Measurements from ENCODE around the gene PIP5K1C.

Gene PIP5K1C

DNA sequence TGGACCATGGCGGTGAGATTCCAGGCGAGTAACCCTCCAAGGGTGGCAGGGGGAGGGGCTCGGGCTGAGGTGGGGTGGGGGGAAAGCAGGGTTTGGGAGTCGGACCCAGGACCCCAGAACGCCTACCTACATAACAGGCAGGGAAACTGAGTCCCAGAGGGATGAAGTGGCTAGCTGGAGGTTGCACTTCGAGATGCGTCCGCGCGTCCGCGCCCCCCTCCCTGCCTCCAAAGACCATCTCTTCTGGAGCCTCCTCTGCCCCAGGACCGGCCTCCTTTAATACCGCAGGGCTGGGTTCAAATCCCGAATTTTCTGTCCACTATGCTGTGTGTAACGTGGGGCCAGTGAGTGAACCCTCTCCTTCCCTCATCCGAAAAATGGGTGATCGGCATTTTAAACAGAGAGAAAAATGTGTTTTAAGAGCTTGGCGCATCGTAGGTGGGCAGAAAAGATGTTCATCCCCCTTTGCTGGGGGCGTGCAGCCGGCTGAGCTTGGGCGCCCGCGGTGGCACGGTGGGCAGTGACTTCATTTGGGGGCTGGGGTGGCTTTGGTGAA, 21.7 kb upstream of the PIP5K1C start:
- DNase-seq, result no peak

DNA sequence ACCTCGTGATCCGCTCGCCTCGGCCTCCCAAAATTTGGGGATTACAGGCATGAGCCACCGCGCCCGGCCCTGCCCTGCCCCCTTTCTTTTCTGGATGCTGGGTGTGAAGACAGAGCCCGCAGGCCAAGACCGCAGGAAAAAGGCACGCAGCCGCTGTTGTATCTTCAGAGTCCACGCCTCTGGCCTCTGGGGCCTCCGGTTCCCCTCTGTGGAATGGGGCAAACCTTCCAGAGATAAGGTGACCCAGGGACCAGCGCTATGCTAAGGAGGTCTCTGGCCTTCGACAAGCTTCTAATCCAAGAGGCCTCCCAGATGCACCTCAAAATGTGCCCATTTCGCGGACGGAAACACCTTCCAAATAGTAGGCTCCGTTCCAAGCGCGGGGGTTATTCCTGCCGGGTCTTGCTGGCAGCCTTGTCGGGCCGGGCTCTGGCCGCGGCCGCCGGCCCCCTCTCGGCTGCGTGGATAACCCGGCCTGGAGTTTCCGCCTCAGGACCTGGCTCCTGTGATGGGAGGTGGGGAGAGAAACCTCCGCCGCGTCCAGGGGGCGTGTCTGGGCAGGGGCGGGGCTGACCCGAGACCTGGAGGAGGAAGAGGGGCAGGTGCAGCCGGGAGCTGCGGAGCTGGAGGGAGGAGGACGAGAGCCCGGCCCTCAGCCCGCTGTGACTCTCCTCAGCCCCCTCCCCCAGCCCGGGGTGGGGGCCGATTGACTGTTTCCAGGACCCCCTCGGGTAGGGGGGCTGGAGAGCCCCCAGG, 21.0 kb upstream of the PIP5K1C start:
- peak; percentile 91 for DNase-seq

DNA sequence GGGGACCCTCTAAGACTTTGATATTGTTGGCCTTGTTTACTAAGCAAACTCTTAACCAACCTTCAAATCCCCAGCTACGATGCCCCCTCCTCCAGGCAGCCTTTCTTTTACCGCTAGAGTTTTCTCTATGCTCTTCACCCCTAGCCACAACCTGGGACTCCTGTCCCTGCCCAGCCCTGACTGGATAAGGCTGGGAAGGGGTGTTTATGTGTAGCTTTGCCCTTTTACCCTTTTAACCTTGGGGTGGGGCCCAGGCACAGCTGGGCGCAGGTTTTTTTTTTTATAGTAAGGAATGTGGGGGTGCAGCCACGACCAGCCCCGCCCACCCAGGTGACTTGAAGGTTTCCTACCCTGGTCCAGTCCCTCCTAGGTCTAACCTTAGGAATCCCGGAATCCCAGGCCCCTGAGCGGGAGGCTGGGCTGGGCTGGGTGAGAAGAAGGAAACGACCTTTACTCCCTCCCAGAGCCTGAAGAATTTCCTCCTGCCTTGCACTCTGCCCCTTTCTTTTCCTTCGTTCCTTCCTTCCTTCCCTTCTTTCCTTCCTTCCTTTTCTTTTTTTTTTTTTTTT, 20.2 kb upstream of the PIP5K1C start:
- no peak for DNase-seq

DNA sequence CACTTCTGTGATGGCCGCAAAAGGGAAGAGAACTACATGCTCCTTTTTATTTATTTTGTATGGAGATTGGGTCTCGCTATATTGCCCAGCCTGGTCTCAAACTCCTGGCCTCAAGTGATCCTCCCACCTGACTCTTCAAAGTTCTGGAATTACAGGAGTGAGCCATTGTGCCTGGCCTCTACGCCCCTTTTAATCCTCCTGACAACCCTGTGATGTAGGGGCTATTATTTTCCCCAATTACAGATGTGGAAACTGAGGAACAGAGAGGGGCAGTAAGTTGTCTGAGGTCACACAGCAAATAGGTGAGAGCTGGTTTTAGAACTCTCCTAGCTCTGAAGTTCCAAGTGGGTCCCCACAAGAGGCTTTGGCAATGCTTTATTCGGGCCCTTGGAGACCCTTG, 19.6 kb upstream of the PIP5K1C start:
- no peak for DNase-seq

DNA sequence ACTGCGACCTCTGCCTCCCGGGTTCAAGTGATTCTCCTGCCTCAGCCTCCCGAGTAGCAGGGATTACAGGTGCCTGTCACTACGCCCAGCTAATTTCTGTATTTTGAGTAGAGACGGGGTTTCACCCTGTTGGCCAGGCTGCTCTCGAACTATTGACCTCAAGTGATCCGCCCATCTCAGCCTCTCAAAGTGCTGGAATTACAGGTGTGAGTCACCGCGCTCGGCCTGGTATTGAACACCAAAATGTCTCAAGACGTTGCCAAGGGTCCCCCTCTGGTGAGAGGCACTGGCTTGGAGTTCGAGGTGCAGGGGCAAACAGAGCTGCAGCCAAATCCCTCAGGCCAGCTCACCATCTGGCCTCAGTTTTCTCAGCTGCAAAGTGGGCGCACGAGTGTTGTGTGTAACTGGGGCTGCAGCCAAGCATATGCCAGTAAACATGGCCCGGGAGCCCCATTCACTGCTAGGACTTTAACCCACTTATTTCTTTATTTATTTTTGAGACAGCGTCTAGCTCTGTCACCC, 15.9 kb upstream of the PIP5K1C start:
- no peak for DNase-seq

DNA sequence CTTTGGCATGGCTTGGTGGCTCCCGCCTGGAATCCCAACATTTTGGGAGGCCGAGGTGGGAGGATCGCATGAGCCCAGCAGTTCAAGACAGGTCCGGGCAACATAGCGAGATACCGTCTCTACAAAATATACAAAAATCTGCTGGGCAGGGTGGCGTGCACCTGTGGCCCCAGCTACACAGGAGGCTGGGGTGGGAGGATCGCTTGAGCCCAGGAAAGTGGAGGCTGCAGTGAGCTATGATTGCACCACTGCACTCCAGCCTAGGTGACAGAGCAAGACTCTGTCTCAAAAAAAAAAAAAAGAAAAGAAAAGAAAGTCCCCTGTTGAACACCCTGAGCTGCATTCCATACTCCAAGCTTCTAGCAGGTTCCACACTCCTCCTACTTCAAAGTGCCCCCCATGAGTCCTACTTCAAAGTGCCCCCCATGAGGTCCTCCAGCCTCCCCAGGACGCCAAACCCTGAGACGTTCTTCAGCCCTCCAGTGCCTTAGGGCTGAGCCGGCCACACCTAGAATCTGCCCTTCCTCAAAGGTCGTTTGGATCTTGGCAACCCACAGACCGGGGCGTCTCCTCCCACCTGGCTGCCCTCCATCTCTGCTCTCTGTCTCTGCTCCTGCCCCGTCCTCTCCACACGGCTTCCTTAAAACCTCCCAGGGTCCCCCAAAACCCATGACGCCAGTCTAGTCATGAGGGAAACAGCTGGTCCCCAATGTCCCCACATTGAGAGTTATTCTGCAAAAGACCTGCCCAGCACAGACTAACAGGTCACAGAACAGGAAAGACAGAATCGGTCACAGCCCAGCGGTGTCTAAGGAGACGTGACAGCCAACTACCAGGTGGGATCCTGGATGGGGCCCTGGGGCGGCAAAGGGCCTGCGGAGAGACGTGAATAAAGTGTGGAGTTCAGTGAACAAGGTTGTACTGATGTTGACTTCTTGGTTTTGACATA, 12.7 kb upstream of the PIP5K1C start:
- no peak for DNase-seq

DNA sequence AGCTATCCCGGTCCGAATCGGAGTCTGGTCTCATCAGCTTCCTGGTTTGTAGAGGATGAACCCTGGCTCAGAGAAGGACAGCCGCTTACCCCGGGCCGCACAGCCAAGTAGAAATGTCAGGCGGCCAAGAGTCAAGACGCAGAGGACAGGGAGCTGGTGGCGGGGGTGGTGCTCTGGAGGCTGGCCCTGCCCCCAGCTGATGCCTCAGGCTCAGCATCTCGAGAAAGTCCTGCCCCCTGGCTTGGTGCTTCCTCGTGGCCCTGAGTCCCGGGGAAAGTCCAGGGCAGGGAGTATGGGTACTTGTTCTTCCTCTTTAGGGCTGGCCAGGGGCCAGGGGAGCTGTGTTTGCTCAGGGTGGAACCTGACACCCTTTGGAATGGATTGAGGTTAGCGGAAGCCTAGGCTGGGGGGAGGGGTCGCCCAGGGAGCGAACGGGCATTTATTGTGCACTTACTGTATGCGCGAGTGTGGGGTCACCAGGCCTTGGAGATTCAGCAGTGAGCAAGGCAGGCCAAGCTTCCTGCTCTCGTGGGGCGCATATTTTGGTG, 10.1 kb upstream of the PIP5K1C start:
- peak; percentile 70 for DNase-seq

DNA sequence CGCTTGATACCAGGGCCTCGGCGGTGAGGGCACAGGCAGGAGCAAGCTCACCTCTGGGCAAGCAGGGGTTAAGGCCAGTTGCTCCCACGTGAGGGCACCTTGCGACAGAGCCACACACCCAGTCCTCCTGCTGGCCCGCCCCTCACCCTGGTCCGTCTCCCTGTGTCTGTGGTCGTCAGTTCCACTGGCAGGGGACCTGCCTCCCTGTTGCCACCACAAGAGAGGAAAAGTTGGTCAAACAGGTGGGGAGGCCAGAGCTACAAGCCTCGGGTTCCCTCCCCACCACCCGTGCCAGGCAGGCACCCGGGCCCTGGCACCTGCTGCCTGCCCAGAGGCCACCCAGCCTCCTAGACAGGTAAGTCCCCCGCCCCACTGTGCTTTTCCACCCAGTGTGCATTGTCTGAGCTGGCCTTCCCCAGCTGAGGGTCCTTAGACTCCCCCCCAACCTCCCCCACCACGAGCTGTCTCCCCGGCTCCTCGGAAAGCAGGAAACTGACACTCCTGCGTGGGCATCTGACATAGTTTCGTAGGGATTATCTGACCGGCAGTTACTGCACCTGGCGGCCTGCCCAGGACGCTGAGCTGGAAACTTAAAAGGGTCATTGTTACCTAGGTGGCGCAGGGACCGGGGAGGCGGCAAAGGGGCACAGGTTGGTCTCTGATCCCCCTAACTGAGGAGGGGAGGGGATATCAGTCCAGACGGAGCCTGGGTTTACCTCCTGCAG, 8.1 kb upstream of the PIP5K1C start, which contains the start of gene TJP3:
Gene TJP3 (plus strand): TSS at position 178 of the 725 bp plus-strand sequence. CDS start 20,049 bp downstream, outside the sequence.
- DNase-seq, result peak; percentile 6

DNA sequence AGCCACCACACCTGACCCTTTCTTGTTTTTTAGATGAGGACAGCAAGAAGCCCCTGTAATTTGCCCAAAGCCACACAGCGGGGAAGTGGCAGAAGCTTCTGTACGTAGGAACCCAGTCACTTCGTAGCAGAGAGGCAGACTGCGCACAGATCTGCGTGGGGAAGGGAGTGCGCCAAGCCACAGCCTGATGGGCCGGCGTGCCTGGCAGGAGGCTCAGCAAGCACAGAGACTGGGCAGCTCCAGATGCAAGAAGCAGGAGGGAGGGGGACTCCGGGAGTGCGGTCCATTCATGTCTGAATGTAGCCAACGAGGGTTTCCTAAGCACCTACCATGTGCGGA, 7.6 kb upstream of the PIP5K1C start:
- no peak for DNase-seq

DNA sequence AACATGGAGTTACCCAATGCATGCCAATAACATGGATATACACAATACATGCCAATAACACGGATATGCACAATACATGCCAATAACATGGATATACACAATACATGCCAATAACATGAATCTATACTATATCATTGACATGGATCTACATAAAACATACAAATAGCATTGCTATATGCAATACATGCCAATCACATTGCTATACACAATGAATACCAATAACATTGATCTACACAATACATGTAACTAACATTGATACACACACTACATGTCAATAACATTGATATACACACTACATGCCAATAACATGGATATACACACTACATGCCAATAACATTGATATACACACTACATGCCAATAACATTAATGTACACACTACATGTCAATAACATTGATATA, 932 bp upstream of the PIP5K1C start:
- no peak for DNase-seq

DNA sequence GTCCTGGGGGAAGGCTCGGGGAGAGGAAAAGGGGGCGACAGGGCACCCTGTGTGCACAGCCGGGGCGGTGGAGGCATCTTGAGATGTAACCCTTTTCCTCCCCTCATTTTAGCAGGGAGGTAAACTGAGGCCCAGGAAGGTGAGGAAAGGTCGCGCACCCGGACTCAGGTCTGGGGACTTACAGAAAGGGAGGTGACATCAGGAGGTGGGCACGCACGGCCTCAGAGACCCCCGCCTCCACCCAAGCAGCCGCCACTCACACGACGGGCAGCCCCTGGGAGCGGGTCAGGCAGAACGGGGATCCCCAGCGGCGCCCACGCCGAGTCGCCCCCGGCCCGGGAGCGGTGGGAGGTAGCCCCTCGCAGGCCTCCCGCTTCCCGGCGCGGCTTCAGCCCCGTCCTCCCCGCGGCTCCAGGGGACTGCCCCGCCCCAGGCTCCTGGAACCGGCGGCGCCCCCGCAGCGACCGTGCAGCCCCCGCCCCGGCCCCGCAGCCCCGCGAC, 477 bp downstream of the PIP5K1C start:
- DNase-seq, result no peak

DNA sequence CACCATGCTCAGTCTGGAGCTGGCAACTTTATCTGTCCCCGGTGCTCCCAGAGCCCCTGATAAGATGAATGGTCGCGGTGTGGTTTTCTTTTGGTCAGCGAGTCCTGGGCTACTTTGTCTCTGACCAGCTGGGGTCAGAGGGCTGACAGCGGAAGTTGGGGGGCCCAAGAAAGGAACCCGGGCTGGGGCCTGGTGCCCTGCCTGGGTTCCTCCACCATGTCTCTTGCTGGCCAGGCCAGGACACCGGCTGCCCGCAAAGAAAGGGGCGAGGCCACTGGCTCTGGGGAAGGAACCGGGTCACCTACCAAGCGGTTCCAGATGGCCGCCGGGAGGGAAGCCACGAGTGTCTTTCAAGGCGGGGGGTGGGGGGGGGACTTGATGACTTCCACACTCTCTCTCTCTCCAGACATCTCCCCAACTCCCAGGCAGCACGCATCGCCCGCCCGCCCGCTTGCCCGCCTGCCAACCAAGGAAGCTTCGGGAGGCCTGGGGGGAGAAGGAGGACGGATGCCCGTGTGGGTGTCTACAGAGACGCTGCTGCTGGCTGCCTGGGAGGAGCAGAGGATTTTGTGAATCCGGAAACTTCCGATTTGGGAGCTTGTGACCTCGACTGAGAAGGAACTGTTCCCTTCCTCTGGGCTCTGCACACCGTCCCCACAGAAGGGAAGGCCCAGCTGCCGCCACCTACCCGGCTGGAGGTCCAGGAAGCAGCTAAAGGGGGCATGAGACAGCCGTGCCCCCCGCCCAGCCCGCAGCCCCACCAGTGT, 1.1 kb downstream of the PIP5K1C start:
- DNase-seq, result no peak

DNA sequence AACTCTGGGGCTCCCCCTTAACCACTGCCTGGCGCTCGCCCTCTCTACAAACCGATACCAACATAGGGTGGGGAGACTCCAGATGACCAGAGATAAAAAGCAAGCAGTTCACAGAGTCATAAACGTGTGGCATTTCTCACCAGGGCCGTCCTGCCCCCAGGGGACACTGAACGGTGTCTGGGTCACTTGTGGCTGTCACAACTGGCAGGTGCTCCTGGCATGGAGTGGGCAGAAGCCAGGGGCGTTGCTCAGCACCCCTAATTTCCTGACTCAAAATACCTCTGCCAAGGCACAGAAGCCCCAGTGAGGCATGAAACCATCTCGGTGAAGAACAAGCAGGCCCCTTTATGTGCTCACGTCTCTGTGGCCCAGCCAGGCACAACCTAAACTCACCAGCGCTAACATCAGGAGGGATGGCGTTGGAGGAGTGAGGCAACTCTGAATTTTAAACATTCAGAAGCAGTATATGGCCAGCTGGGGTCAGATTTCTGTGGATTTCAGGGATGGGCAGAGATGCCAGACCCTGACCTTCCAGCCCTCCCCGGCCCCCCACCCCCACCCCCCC, 1.8 kb downstream of the PIP5K1C start:
- no peak for DNase-seq

DNA sequence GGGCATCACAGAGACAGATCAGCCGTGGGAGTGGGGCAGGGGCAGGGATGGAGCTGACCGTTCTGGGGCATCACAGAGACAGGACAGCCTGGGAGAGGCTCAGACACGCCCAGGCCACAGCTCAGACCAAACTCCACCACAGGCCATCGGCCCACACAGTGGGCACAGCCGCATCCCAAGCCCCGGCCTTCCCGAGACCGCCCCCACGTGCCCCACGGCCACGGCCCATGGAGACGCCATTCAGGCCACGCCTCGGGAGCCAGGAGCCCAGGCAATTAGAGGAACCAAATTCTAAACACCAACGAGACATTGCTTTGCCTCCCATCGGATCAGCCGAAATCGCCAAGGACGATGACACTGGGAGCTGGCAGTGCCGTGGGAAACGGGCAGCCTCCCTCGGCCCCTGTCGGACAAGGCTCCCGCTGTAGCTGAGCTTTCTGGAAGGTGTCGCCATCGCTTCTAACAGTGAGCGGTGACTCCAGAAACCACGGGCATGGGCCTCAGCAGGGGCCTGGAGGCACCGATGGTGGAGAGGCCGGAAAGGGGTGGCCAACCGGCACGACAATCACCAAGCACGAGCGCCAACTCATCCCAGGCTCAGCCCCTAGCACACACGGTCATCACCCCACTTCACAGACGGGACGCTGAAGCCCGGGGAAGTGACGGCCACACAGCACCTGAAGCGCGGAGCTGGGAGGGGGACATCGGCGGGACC, 2.4 kb downstream of the PIP5K1C start:
- DNase-seq, result no peak

DNA sequence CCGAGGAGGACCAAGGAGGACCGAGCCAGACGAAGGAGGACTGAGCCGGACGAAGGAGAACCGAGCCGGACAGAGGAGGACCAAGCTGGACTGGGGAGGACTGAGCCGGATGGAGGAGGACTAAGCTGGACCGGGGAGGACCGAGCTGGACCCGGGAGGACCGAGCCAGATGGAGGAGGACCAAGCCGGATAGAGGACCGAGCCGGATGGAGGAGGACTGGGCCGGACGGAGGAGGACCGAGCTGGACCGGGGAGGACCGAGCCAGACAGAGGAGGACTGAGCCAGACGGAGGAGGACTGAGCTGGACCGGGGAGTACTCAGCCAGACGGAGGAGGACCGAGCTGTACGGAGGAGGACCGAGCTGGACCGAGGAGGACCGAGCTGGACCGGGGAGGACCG, 3.2 kb downstream of the PIP5K1C start:
- DNase-seq, result no peak

DNA sequence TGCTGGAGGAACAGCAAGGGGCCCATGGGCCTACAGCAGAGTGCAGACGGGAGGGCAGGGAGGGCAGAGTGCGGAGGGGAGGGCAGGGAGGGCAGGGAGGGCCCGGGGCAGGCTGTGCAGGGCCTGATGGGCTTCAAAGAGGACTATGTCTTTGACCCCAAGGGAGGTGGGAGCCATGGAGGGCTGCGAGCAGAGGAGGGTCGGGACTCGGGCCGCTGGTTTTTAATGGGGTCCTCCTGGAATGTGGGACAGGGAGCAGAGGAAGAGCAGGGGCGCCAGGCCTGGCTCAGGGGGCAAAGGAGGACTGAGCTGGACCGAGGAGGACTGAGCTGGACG, 3.6 kb downstream of the PIP5K1C start:
- DNase-seq, result no peak

DNA sequence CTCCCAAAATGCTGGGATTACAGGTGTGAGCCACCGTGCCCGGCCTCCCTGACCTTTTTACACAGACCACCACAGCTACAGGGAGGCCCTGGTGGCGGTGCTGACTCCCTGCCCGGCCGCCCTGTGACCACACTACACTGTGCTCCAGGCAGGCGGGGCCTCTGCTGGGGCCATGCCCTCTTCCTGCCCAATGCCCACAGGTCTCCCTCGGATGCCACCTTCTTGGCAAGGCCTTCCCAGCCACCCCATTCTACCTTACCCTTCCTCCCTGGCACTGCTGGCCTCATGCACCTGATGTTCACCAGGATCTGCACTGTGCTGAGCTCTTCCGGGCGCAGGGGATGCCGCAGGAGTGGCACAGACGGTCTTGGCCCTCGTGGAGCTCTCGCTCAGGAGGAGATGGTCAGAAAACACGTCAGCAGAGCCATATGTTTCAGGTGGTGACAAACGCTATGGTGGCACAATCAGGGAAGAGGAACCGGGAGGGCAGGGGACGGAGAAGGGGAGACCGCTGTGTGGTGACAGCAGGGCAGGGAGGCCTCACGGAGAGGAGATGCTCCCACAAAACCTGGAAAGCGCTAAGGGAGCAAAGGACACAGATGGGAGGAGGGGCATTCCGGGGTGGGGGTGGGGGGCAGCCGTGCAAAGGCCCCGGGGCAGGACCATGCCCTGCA, 4.1 kb downstream of the PIP5K1C start:
- no peak for DNase-seq

DNA sequence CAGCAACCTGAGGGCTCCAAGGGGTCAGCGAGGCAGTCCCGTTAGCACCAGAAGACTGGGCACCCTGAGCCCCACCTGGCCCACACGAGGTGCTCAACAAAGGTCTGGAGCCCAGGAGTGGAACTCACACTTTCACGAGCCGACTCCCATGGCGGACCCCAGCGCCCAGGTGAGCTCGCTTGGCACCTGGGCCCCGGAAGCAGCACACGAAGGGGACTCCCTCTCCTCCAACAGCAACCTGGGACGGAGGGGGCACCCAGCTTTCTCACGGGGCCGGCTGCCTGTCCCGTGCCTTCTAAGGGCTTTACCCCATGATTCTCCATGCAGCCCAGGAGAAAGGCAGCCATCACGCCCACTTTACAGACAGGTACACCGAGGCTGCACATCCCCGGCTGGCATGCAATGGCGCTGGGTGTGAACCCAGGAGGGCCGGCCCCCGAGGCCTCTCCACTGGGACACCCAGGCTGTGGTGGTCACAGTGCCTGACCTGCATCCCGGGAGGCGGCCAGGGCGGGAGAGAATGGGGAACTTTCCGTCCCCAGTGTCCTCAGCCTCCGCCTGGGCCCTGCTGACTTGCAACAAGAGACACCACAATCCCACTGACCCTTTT, 5.0 kb downstream of the PIP5K1C start:
- no peak for DNase-seq

All from NCI-H510A treated with DMSO at 0.1 percent for 48 hours (cell line).